GM23338 (cell line): ENCODE measurements around the gene POLDIP3. TPM values are rescaled to one million over a fixed set of nuclear protein-coding genes. Genes with fewer than 3 reads are reported as not detected.

Source experiments
- ATAC-seq: fragments of 200-7000 bp; cut with Tn5 transposase; 3 replicates; pipeline ENCODE4 v1.9.1; 2020
- DNase-seq: peaks from one replicate; pipeline ENCODE4 v3.0.0-alpha.2; 2015; ENCODE audit warnings: low spot score
- H2AFZ ChIP-seq: fragments of 200-600 bp; sonication (generic); 2 replicates; pipeline ENCODE4 v1.8.0; 2016; ENCODE audit warnings: antibody characterized with exemption, mild to moderate bottlenecking, moderate library complexity
- H3F3A ChIP-seq: fragments of 200-600 bp; sonication (generic); replicated peaks from 2 replicates; pipeline ENCODE4 v1.8.0; 2017; ENCODE audit warnings: antibody characterized with exemption, mixed run types, low read depth
- H3K27ac ChIP-seq: fragments of 200-600 bp; sonication (generic); 2 replicates; pipeline ENCODE4 v1.6.1; 2016; ENCODE audit warnings: low read depth
- H3K27me3 ChIP-seq: fragments of 200-600 bp; sonication (generic); 2 replicates; pipeline ENCODE4 v1.8.0; 2016; ENCODE audit warnings: mild to moderate bottlenecking, mixed run types, moderate library complexity; ENCODE audit not compliant: insufficient read depth
- H3K36me3 ChIP-seq: fragments of 200-600 bp; sonication (generic); 2 replicates; pipeline ENCODE4 v1.8.0; 2016; ENCODE audit warnings: mild to moderate bottlenecking; ENCODE audit not compliant: insufficient read depth
- H3K4me1 ChIP-seq: fragments of 200-600 bp; sonication (generic); 2 replicates; pipeline ENCODE4 v1.8.0; 2016; ENCODE audit warnings: mild to moderate bottlenecking, moderate library complexity; ENCODE audit not compliant: insufficient read depth
- H3K4me2 ChIP-seq: fragments of 200-600 bp; sonication (generic); 2 replicates; pipeline ENCODE4 v1.7.1; 2017; ENCODE audit warnings: mixed run types
- H3K4me3 ChIP-seq: fragments of 200-600 bp; sonication (generic); 2 replicates; pipeline ENCODE4 v1.6.1; 2016; ENCODE audit warnings: mixed run types
- H3K79me2 ChIP-seq: fragments of 200-600 bp; sonication (generic); replicated peaks from 2 replicates; pipeline ENCODE4 v1.8.0; 2017; ENCODE audit warnings: mild to moderate bottlenecking; ENCODE audit not compliant: insufficient read depth
- H3K9me2 ChIP-seq: fragments of 200-600 bp; sonication (generic); 2 replicates; pipeline ENCODE4 v1.8.0; 2017; ENCODE audit not compliant: insufficient read depth
- H4K20me1 ChIP-seq: fragments of 200-600 bp; sonication (generic); replicated peaks from 2 replicates; pipeline ENCODE4 v1.8.0; 2017; ENCODE audit warnings: mild to moderate bottlenecking; ENCODE audit not compliant: insufficient read depth
- H3K27ac Mint-ChIP-seq: 2 replicates; pipeline ENCODE4 v1.8.0; 2020; ENCODE audit warnings: inconsistent platforms, mild to moderate bottlenecking, moderate library complexity, mixed read lengths
- H3K27me3 Mint-ChIP-seq: 3 replicates; pipeline ENCODE4 v1.8.0; 2022; ENCODE audit warnings: low read depth, mild to moderate bottlenecking, moderate library complexity, mixed read lengths, inconsistent platforms; ENCODE audit not compliant: insufficient read depth, poor library complexity
- H3K36me3 Mint-ChIP-seq: 3 replicates; pipeline ENCODE4 v1.8.0; 2021; ENCODE audit warnings: low read depth, mild to moderate bottlenecking, inconsistent platforms, moderate library complexity, mixed read lengths
- H3K4me1 Mint-ChIP-seq: 3 replicates; pipeline ENCODE4 v1.8.0; 2020; ENCODE audit warnings: mild to moderate bottlenecking, inconsistent platforms, mixed read lengths
- H3K4me3 Mint-ChIP-seq: 3 replicates; pipeline ENCODE4 v1.8.0; 2021; ENCODE audit warnings: moderate library complexity, mild to moderate bottlenecking, inconsistent platforms, mixed read lengths
- H3K9me3 Mint-ChIP-seq: 3 replicates; pipeline ENCODE4 v1.8.0; 2020; ENCODE audit warnings: moderate library complexity, mild to moderate bottlenecking, inconsistent platforms, mixed read lengths
- CREB1 ChIP-seq: fragments of 250-450 bp; sonication (Bioruptor Pico); IDR thresholded peaks from 2 replicates; pipeline ENCODE4 v1.5.0; 2020; ENCODE audit warnings: low read depth, mild to moderate bottlenecking, moderate library complexity
- CTCF ChIP-seq, 2 experiments: fragments of 200-600 bp in 1 of 2; sonication (generic) in 1 of 2; conservative IDR thresholded peaks; 2 replicates each; pipeline versions ENCODE4 v1.5.1 to v1.6.1; 2016 to 2017; ENCODE audit warnings: antibody characterized with exemption in 2 of 2, low read depth in 2 of 2, mild to moderate bottlenecking in 2 of 2, moderate library complexity in 1 of 2
- EZH2phosphoT487 ChIP-seq: fragments of 200-600 bp; sonication (generic); IDR thresholded peaks from one replicate; pipeline ENCODE4 v1.8.1; 2018; ENCODE audit warnings: antibody characterized with exemption; ENCODE audit not compliant: unreplicated experiment
- NANOG ChIP-seq: IDR thresholded peaks from 2 replicates; pipeline ENCODE4 v1.6.1; 2016; ENCODE audit warnings: antibody characterized with exemption, borderline replicate concordance
- POLR2AphosphoS5 ChIP-seq: IDR thresholded peaks from 2 replicates; pipeline ENCODE4 v1.6.1; 2016; ENCODE audit warnings: antibody characterized with exemption, low read depth
- STAT1 ChIP-seq: IDR thresholded peaks from one replicate; pipeline ENCODE4 v1.6.1; 2016; ENCODE audit warnings: antibody characterized with exemption; ENCODE audit not compliant: unreplicated experiment
- ZNF114 ChIP-seq: fragments of 250-450 bp; sonication (Bioruptor Pico); IDR thresholded peaks from 2 replicates; pipeline ENCODE4 v1.5.0; 2020; ENCODE audit warnings: mild to moderate bottlenecking, moderate library complexity
- ZNF331 ChIP-seq: fragments of 250-450 bp; sonication (Bioruptor Pico); IDR thresholded peaks from 2 replicates; pipeline ENCODE4 v1.5.0; 2020; ENCODE audit warnings: low read depth, mild to moderate bottlenecking, moderate library complexity
- ZNF462 ChIP-seq: fragments of 250-450 bp; sonication (Bioruptor Pico); IDR thresholded peaks from 2 replicates; pipeline ENCODE4 v1.5.0; 2020; ENCODE audit warnings: mild to moderate bottlenecking, moderate library complexity
- polyA plus RNA-seq: library from polyadenylated mRNA; unstranded; fragments of >200 nt; fragmentation: Nextera tagmentation; extraction: Ambion mirVana; gene quantifications from 2 replicates; pipeline ENCODE4 v1.2.1, GENCODE V29; 2016
- total RNA-seq: library from RNA; depleted of rRNA; stranded (reverse); fragments of >200 nt; shearing (Covaris generic); gene quantifications from 2 replicates; pipeline ENCODE4 v1.2.3, GENCODE V29; 2014

The POLDIP3 gene
- total and polyA plus RNA-seq, 2 experiments from 2014 or later: 38.2 to 54.3 TPM

DNA sequence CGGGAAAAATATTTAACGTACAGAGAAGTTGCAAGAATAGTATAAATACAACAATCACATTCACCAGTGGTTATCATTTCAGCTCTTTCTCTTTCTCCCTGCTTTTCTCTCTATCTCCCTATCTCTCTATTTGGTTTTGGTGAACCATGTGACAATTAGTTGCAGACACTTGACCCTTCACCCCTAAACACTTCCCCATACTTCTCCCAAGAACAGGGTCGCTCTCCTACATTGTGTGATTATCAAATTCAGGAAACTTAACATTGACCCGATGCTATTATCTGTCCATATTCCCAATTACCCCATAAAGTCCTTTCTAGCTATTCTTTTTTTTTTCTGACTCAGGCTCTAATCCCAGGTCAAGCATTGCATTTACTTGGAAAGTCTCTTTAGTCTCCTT, 39.3 kb upstream of the POLDIP3 start (continued):
- TF ChIP-seq ZNF462 (no peak), ZNF114 (CRISPR knock-in tag) (no peak), EZH2phosphoT487 (no peak)

GRCh38 chr22:42651134-42651533, 36.5 kb upstream of the POLDIP3 start:
- Mint-ChIP-seq H3K9me3 (no peaks in the 10 kb centered on the region), H3K27me3 (peaks cover 16% of the 10 kb centered on the region), H3K27ac (no peak overlapping the region), H3K4me1 (peaks cover 8% of the 10 kb centered on the region), H3K36me3 (no peaks in the 10 kb centered on the region), H3K4me3 (no peak overlapping the region)
- DNase-seq (peak; percentile 32), ATAC-seq (no peak)
- Histone ChIP-seq H3K4me3 (no peak overlapping the region), H3K9me2 (no peaks in the 10 kb centered on the region), H3K36me3 (no peaks in the 10 kb centered on the region), H3K27me3 (no peaks in the 10 kb centered on the region), H3K4me2 (no peak overlapping the region), H2AFZ (no peak overlapping the region), H4K20me1 (no peaks in the 10 kb centered on the region), H3K79me2 (peaks cover 11% of the 10 kb centered on the region; the same call in 1 of the 2 replicates), H3K27ac (no peak overlapping the region), H3K4me1 (peaks cover 6% of the 10 kb centered on the region; the same call in 1 of the 2 replicates), H3F3A (no peaks in the 10 kb centered on the region)
- TF ChIP-seq ZNF462 (no peak), CTCF (conservative IDR thresholded peaks at IDR 0.05; ENCODE audit: low read depth in 2 of 2) (no peak), NANOG (no peak), ZNF331 (CRISPR knock-in tag) (no peak), CREB1 (no peak), EZH2phosphoT487 (no peak), POLR2AphosphoS5 (no peak), ZNF114 (CRISPR knock-in tag) (no peak), STAT1 (no peak)
